Peyer's patch (tissue), 4 donors: ENCODE data around the gene ALS2CL. TPM values are rescaled to one million over a fixed set of nuclear protein-coding genes. Genes with fewer than 3 reads are reported as not detected.
A peak's percentile ranks its signal among the peaks of the same experiment; 100 is the strongest.

ENCODE experiments used
- DNase-seq, 3 donors: peaks; one replicate each; pipeline ENCODE4 v3.0.0-alpha.2; 2017 to 2019
- H3K27ac ChIP-seq, 4 donors: fragments of 200-600 bp; sonication (generic); one replicate each; pipeline ENCODE4 v1.5.1; 2016 to 2019
- H3K27me3 ChIP-seq, 2 donors: fragments of 200-600 bp; sonication (generic); one replicate each; pipeline ENCODE4 v1.5.1; 2019
- H3K36me3 ChIP-seq, 3 donors: fragments of 200-600 bp; sonication (generic); one replicate each; pipeline ENCODE4 v1.5.1; 2016 to 2019
- H3K4me1 ChIP-seq, 4 donors: fragments of 200-600 bp; sonication (generic); one replicate each; pipeline ENCODE4 v1.5.1; 2016 to 2019
- H3K4me3 ChIP-seq, 4 donors: fragments of 200-600 bp; sonication (generic); 1 replicate in 3 of 4; 2 replicates in 1 of 4; pipeline ENCODE4 v1.5.1; 2016 to 2019; ENCODE audit warnings: mild to moderate bottlenecking in 1 of 4
- H3K9me3 ChIP-seq, 4 donors: fragments of 200-600 bp; sonication (generic); one replicate each; pipeline ENCODE4 v1.5.1; 2016 to 2019; ENCODE audit warnings: mild to moderate bottlenecking in 1 of 4
- CTCF ChIP-seq, 6 experiments: fragments of 450-650 bp in 4 of 6; fragments of 200-600 bp in 2 of 6; sonication (generic) in 1 of 6; IDR thresholded peaks; one replicate each; pipeline ENCODE4 v1.5.1; 2017 to 2019; ENCODE audit warnings: antibody characterized with exemption in 6 of 6, mild to moderate bottlenecking in 3 of 6, moderate library complexity in 1 of 6
- POLR2A ChIP-seq, 2 donors: fragments of 450-650 bp; IDR thresholded peaks; one replicate each; pipeline ENCODE4 v1.5.1; 2017; ENCODE audit warnings: antibody characterized with exemption in 2 of 2, mild to moderate bottlenecking in 2 of 2, moderate library complexity in 2 of 2
- total RNA-seq, 4 donors: library from RNA; depleted of rRNA; stranded (reverse); fragments of >200 nt; gene quantifications; one replicate each; pipeline ENCODE4 v1.1.0, GENCODE V29; 2016

The ALS2CL gene
- total RNA-seq, 4 donors from 2014 or later = 64.3 to 113 (median 82.7) TPM

GRCh38 chr3:46690798-46691197 lies 2.7 kb downstream of the ALS2CL start:
- DNase-seq = peak in 2 of 3 donors; percentile 73 to 77
- no peak overlapping the region for H3K4me3 ChIP-seq
- peaks cover 4 to 46% (median 19%) of the 10 kb centered on the region in 4 donors for H3K4me1 ChIP-seq
- H3K9me3 ChIP-seq = no peaks in the 10 kb centered on the region
- no peaks in the 10 kb centered on the region for H3K36me3 ChIP-seq
- TF ChIP-seq POLR2A (IDR thresholded peaks at IDR 0.05) = peak in 1 of 2 donors; percentile 31
- TF ChIP-seq CTCF (IDR thresholded peaks at IDR 0.05) = no peak
- H3K27ac ChIP-seq = peak overlapping the region in 1 of 4 donors; percentile 39
- H3K27me3 ChIP-seq = no peaks in the 10 kb centered on the region

DNA sequence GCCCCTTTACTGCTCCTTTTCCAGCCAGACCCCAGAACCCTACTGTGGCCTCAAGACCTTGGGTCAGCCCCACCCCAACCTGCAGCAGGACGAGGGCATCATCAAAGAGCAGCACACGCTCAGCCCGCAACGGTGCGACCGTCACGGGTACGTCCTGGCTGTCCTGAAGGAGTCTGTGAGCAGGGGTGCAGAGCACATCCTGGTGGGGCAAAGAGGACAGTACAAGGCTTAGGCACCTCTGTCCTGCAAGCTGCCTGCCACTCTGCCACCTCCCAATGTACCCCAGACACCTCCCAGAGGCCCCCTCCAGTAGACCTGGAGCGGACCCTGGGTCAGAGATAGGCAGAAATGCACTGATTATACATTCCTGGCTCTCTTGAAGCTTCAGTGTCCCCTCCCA lies 8.0 kb downstream of the ALS2CL start:
- H3K27ac ChIP-seq = no peak overlapping the region
- TF ChIP-seq CTCF (IDR thresholded peaks at IDR 0.05) = no peak
- TF ChIP-seq POLR2A (IDR thresholded peaks at IDR 0.05) = no peak
- DNase-seq = no peak
- H3K4me1 ChIP-seq = peaks cover 0 to 2% (median 0%) of the 10 kb centered on the region in 4 donors
- H3K36me3 ChIP-seq = peaks cover 0 to 4% (median 0%) of the 10 kb centered on the region in 3 donors
- H3K27me3 ChIP-seq = no peaks in the 10 kb centered on the region
- no peak overlapping the region for H3K4me3 ChIP-seq
- H3K9me3 ChIP-seq = no peaks in the 10 kb centered on the region

- DNase-seq = no peak
- peaks cover 0 to 4% (median 0%) of the 10 kb centered on the region in 3 donors for H3K36me3 ChIP-seq
- no peak overlapping the region for H3K27ac ChIP-seq
- no peaks in the 10 kb centered on the region for H3K9me3 ChIP-seq
- TF ChIP-seq POLR2A (IDR thresholded peaks at IDR 0.05) (no peak), CTCF (IDR thresholded peaks at IDR 0.05) (no peak)
- H3K4me3 ChIP-seq = no peak overlapping the region
- no peaks in the 10 kb centered on the region for H3K4me1 ChIP-seq
- H3K27me3 ChIP-seq = no peaks in the 10 kb centered on the region
Observed at GRCh38 chr3:46684891-46685290, 8.6 kb downstream of the ALS2CL start.

- DNase-seq = no peak
- H3K36me3 ChIP-seq = peaks cover 0 to 4% (median 0%) of the 10 kb centered on the region in 3 donors
- no peaks in the 10 kb centered on the region for H3K9me3 ChIP-seq
- no peak overlapping the region for H3K4me3 ChIP-seq
- no peaks in the 10 kb centered on the region for H3K4me1 ChIP-seq
- no peaks in the 10 kb centered on the region for H3K27me3 ChIP-seq
- no peak overlapping the region for H3K27ac ChIP-seq
- TF ChIP-seq CTCF (IDR thresholded peaks at IDR 0.05) (no peak), POLR2A (IDR thresholded peaks at IDR 0.05) (no peak)
Observed at GRCh38 chr3:46682974-46683373, 10.5 kb downstream of the ALS2CL start.

GRCh38 chr3:46681856-46682540 lies 11.5 kb downstream of the ALS2CL start:
- Histone ChIP-seq H3K4me1 (no peaks in the 10 kb centered on the region), H3K27me3 (no peaks in the 10 kb centered on the region), H3K27ac (no peak overlapping the region), H3K4me3 (no peak overlapping the region), H3K36me3 (peaks cover 0 to 4% (median 0%) of the 10 kb centered on the region in 3 donors), H3K9me3 (no peaks in the 10 kb centered on the region)
- DNase-seq = no peak
- TF ChIP-seq POLR2A (IDR thresholded peaks at IDR 0.05) = no peak
- no peak for TF ChIP-seq CTCF (IDR thresholded peaks at IDR 0.05)
